ENCODE measurements around the gene MDGA2. TPM values are rescaled to one million over a fixed set of nuclear protein-coding genes. Genes with fewer than 3 reads are reported as not detected.
"Not testable (repeated sequence)": the region's sequence is repeated elsewhere in the genome, so short reads cannot be mapped to it uniquely, and the experiment has no call there.

Gene MDGA2
- total RNA-seq, 1 donor from 2014 or later: 0.17 TPM

DNA sequence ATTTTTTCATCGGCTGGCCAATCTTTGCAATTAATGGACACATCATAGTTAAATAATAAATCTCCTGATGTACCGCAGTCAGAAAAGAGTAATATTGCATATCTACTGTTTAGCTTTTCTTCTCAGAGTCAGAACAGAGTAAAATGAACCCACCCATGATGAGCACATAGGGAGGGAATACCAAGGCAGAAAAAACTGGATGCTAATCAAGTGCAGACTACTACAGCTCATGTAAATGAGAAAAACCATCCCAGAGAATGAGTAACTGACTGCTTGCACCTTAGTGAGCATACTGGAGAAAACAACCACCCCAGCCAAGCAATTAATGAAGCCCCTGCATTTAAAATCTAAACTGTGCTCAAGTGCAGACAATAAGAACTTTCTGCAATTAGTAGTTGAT is 483.7 kb downstream of the MDGA2 start:
- Mint-ChIP-seq H3K36me3 (ENCODE audit: low read depth) (no peaks in the 10 kb centered on the region), H3K4me3 (ENCODE audit: unreplicated experiment) (no peak overlapping the region), H3K9me3 (ENCODE audit: low read depth) (no peaks in the 10 kb centered on the region), H3K27me3 (ENCODE audit: low read depth) (no peaks in the 10 kb centered on the region), H3K27ac (ENCODE audit: unreplicated experiment) (no peak overlapping the region), H3K4me1 (ENCODE audit: low read depth) (peaks cover 35% of the 10 kb centered on the region)
- no peak for DNase-seq (ENCODE audit: low spot score)
- TF ChIP-seq, protein P1, sequence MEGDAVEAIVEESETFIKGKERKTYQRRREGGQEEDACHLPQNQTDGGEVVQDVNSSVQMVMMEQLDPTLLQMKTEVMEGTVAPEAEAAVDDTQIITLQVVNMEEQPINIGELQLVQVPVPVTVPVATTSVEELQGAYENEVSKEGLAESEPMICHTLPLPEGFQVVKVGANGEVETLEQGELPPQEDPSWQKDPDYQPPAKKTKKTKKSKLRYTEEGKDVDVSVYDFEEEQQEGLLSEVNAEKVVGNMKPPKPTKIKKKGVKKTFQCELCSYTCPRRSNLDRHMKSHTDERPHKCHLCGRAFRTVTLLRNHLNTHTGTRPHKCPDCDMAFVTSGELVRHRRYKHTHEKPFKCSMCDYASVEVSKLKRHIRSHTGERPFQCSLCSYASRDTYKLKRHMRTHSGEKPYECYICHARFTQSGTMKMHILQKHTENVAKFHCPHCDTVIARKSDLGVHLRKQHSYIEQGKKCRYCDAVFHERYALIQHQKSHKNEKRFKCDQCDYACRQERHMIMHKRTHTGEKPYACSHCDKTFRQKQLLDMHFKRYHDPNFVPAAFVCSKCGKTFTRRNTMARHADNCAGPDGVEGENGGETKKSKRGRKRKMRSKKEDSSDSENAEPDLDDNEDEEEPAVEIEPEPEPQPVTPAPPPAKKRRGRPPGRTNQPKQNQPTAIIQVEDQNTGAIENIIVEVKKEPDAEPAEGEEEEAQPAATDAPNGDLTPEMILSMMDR (IDR thresholded peaks at IDR 0.05): no peak

DNA sequence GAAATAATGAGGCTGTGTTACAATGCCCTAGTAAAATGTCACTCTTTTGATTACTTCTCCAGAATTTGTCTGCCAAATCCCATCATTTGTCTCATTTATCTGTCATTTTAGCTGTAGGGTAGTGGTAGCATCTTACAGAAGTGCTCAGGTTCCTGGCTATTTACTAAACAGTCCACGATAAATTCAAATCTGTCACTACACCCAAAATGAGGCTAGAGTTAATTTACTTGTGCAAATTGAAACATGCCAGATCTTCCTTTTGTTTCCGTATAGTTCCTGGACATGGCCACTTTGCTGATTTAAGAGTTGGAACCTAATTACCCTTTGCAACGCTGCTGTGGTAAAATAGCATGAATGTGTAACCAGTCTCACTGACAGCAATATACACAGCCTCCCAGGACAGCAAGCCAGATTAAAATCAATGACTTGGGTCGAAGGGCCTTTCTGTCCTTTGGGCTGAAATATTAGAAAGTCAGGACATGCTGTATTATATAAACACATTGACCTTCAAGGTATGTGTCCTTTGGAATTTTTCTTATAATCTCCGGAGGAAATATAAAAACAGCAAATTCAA is 485.4 kb downstream of the MDGA2 start:
- Mint-ChIP-seq H3K36me3 (ENCODE audit: low read depth) (no peaks in the 10 kb centered on the region), H3K4me1 (ENCODE audit: low read depth) (peaks cover 43% of the 10 kb centered on the region), H3K4me3 (ENCODE audit: unreplicated experiment) (no peak overlapping the region), H3K9me3 (ENCODE audit: low read depth) (no peaks in the 10 kb centered on the region), H3K27me3 (ENCODE audit: low read depth) (no peaks in the 10 kb centered on the region), H3K27ac (ENCODE audit: unreplicated experiment) (no peak overlapping the region)
- TF ChIP-seq, protein P1 (IDR thresholded peaks at IDR 0.05): no peak
- DNase-seq (ENCODE audit: low spot score): no peak

DNA sequence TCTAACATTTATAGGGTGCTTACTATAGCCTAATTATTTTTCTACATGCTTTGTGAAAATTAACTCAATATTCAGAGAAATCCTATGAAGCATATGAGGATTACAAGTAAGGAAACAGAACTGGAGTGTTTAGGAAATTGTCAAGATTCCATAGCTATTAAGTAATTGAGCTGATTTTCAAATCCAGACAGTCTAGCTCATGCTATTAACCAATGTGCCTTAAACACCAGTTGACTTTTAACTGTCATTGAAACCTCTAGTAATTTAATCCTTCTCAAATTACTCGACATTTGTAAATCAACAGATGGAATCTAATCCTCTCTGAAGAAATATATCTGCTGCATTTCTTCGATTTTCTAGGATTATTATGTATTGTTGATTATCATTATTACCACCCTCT is 488.9 kb downstream of the MDGA2 start:
- Mint-ChIP-seq H3K27ac (ENCODE audit: unreplicated experiment) (peak overlapping the region; percentile 81), H3K36me3 (ENCODE audit: low read depth) (no peaks in the 10 kb centered on the region), H3K27me3 (ENCODE audit: low read depth) (no peaks in the 10 kb centered on the region), H3K4me3 (ENCODE audit: unreplicated experiment) (no peak overlapping the region), H3K9me3 (ENCODE audit: low read depth) (no peaks in the 10 kb centered on the region), H3K4me1 (ENCODE audit: low read depth) (peaks cover 12% of the 10 kb centered on the region)
- no peak for DNase-seq (ENCODE audit: low spot score)
- TF ChIP-seq, protein P1 (IDR thresholded peaks at IDR 0.05): no peak

DNA sequence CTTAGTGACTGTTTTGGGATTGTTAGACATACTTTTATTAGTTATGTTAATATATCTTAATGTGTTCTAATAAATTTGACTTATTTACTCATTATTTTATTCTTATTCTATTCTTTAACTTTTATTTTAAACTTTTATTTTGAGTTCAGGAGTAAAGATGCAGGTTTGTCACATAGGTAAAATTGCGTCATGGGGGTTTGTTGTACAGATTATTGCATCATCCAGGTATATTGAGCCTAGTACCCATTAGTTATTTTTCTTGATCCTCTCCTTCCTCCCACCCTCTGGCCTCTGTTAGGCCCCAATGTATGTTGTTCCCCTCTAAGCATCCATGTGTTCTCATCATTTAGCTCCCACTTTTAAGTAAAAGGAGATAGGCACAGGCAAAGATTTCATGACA is 495.5 kb downstream of the MDGA2 start:
- DNase-seq (ENCODE audit: low spot score): no peak
- no peak overlapping the region for H3K27ac Mint-ChIP-seq (ENCODE audit: unreplicated experiment)
- H3K4me1 Mint-ChIP-seq (ENCODE audit: low read depth): no peaks in the 10 kb centered on the region
- H3K36me3 Mint-ChIP-seq (ENCODE audit: low read depth): no peaks in the 10 kb centered on the region
- H3K27me3 Mint-ChIP-seq (ENCODE audit: low read depth): no peaks in the 10 kb centered on the region
- peaks cover 3% of the 10 kb centered on the region for H3K9me3 Mint-ChIP-seq (ENCODE audit: low read depth)
- TF ChIP-seq, protein P1 (IDR thresholded peaks at IDR 0.05): no peak
- H3K4me3 Mint-ChIP-seq (ENCODE audit: unreplicated experiment): no peak overlapping the region

DNA sequence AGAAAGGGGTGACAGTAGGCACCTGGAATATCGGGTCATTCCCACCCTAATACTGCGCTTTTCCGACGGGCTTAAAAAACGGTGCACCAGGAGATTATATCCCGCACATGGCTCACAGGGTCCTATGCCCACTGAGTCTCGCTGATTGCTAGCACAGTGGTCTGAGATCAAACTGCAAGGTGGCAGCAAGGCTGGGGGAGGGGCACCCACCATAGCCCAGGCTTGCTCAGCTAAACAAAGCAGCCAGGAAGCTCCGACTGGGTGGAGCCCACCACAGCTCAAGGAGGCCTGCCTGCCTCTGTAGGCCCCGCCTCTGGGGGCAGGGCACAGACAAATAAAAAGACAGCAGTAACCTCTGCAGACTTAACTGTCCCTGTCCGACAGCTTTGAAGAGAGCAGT is 503.5 kb downstream of the MDGA2 start:
- not testable (repeated sequence) for DNase-seq (ENCODE audit: low spot score); H3K27ac Mint-ChIP-seq (ENCODE audit: unreplicated experiment); H3K36me3 Mint-ChIP-seq (ENCODE audit: low read depth); H3K27me3 Mint-ChIP-seq (ENCODE audit: low read depth); H3K4me1 Mint-ChIP-seq (ENCODE audit: low read depth); H3K4me3 Mint-ChIP-seq (ENCODE audit: unreplicated experiment); H3K9me3 Mint-ChIP-seq (ENCODE audit: low read depth)

DNA sequence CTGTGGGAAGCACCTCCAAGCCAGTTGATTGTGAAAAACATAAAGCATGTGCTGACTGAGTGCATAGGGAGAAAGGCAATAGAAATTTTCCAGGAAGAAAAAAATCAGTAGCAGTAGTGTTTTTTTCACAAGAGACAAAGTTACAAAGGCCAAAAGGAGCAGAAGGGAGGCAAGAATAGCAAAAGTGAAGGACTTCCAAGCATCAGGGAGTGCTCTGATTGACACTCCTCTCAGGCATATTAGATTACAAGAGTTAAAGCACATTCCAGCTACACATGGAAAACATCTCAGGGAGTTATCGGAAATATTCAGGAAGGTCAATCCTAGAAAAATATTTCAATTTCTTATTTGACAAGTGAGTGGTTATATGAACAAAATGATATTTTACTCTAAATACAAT is 508.0 kb downstream of the MDGA2 start:
- Mint-ChIP-seq H3K9me3 (ENCODE audit: low read depth) (no peaks in the 10 kb centered on the region), H3K27ac (ENCODE audit: unreplicated experiment) (no peak overlapping the region), H3K36me3 (ENCODE audit: low read depth) (no peaks in the 10 kb centered on the region), H3K4me1 (ENCODE audit: low read depth) (peaks cover 9% of the 10 kb centered on the region), H3K4me3 (ENCODE audit: unreplicated experiment) (no peak overlapping the region), H3K27me3 (ENCODE audit: low read depth) (no peaks in the 10 kb centered on the region)
- no peak for DNase-seq (ENCODE audit: low spot score)
- TF ChIP-seq, protein P1 (IDR thresholded peaks at IDR 0.05): no peak

All from chondrocyte (in vitro differentiated cells).